ES-I3 (cell line): ENCODE data around the gene C1orf35.
A peak's percentile ranks its signal among the peaks of the same experiment; 100 is the strongest.
"Not testable (repeated sequence)": the region's sequence is repeated elsewhere in the genome, so short reads cannot be mapped to it uniquely, and the experiment has no call there.

Source experiments
- H3K36me3 ChIP-seq: 2 replicates; pipeline ENCODE4 v1.6.1; 2013; ENCODE audit warnings: mild to moderate bottlenecking, low read length, control low read depth, moderate library complexity; ENCODE audit not compliant: insufficient read depth
- H3K4me1 ChIP-seq: 2 replicates; pipeline ENCODE4 v1.6.1; 2013; ENCODE audit warnings: mild to moderate bottlenecking, control low read depth, low read length; ENCODE audit not compliant: insufficient read depth
- H3K9ac ChIP-seq: 2 replicates; pipeline ENCODE4 v1.6.1; 2013; ENCODE audit warnings: low read depth, mild to moderate bottlenecking, low read length, moderate library complexity
- H3K9me3 ChIP-seq: 2 replicates; pipeline ENCODE4 v1.6.1; 2013; ENCODE audit warnings: mild to moderate bottlenecking, low read length, moderate library complexity; ENCODE audit not compliant: control insufficient read depth, insufficient read depth

C1orf35 gene

DNA sequence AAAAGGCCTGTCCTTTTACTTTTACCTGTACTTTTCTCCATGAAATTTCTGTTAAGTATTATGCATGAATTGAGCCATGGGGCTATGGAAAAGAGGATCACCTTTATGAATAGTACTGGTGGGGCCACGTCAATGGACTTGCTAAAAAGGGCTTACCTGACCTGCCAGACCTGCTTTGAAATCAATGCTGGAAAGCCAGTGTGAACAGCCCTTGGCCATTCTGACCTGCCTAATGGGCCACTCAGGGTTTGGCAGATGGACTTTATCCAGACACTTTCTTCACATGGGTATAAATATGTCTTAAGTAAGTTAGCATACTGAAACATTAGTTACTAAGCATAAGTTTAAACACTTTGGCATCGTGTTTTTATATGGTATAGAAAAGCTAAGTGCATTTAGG, 28.6 kb upstream of the C1orf35 start:
- Histone ChIP-seq H3K36me3 (no peaks in the 10 kb centered on the region), H3K9me3 (no peaks in the 10 kb centered on the region), H3K4me1 (no peaks in the 10 kb centered on the region), H3K9ac (no peak overlapping the region)

DNA sequence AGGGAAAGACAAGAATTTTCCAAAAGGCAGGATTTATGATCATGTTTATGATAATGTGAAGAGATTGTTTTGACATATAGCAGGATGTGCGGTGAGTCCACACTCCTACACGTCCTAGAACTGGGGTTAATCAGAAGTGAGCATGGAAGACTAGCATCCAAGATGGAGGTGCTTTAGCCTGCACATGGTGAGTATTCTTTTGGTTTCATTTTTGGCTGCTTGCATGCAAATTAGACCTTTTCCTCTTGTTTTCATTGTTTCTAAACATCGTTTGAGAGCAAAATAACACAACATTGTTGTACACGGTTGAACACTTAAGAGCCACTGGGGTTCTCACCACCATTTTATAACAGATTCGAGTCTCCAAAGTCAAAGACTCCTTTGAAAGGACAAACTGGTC, 22.1 kb upstream of the C1orf35 start:
- no peak overlapping the region for H3K9ac ChIP-seq
- no peaks in the 10 kb centered on the region for H3K4me1 ChIP-seq
- no peaks in the 10 kb centered on the region for H3K36me3 ChIP-seq
- H3K9me3 ChIP-seq, result no peaks in the 10 kb centered on the region

DNA sequence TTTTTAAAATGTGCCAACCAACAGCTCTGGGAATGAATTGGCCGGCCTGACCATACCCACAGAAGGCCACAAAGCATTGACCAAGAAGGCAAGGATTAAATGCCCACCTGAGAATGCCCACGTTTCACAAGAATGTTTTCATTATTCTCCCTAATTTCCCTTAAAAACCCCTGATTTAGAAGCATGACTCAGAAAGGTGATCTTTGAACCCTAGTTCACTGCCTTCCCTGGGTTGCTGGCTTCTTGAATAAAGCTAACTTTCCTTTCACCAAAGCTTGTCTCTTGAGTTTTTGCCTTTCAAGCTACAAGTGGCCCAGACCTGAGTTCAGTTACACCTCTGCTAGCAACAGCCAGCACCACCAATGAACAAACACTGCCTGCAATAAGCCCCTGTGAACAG, 20.4 kb upstream of the C1orf35 start:
- H3K9ac ChIP-seq, result no peak overlapping the region
- no peaks in the 10 kb centered on the region for H3K36me3 ChIP-seq
- no peaks in the 10 kb centered on the region for H3K4me1 ChIP-seq
- H3K9me3 ChIP-seq, result peaks cover 7% of the 10 kb centered on the region; the same call in 1 of the 2 replicates

DNA sequence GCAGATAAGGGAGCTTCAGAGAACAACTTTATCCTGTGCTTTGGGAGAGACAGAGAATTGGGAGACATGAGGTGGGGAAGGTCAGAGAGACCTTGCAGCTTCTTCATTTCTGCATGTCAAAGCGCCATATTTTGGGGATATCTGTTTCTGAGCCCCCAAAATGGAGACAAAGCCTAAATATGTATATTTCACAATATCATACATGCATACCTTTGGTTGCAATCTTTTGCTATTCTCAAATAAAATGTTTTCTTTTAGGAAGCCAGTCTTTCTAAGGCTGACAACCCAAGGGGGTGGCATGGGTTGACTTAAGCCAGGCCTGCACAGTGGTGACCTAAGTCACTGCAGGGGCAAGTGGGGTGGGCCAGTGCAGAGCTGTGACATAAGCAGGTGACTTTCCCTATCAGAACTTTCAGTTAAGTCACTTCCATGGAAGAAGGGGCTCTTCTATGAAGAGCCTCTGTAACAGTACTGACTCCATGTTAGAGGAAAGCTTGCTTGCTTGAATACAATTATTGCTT, 19.9 kb upstream of the C1orf35 start:
- no peak overlapping the region for H3K9ac ChIP-seq
- peaks cover 12% of the 10 kb centered on the region; the same call in 1 of the 2 replicates for H3K9me3 ChIP-seq
- no peaks in the 10 kb centered on the region for H3K4me1 ChIP-seq
- H3K36me3 ChIP-seq, result no peaks in the 10 kb centered on the region

DNA sequence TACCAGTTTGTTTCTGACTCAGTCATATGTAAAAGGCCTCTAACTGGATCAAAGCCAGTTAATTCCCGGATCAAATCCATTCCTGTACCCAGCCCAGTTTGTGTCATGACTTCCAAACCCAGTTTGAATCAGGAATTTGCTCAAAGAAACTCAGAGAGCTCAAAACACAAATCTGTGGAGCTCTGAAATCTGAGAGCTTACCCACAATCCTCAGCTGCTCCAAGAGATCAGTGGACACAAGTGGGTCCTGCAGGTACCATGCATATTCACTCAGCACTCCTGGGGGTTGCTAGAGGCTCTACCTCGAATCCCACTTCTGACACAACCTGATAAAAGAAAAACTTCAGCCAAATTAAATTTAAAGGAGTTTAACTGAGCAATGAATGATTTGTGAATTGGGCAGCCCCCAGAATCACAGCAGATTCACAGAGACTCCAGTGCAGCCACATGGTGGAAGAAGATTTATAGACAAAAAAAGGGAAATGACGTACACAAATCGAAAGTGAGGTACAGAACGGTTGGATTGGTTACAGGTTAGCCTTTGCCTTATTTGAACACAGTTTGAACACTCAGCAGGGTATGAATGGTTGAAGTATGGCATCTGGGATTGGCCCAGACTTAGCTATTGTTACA, 17.8 kb upstream of the C1orf35 start:
- H3K9ac ChIP-seq, result no peak overlapping the region
- no peaks in the 10 kb centered on the region for H3K4me1 ChIP-seq
- H3K9me3 ChIP-seq, result peaks cover 18% of the 10 kb centered on the region
- no peaks in the 10 kb centered on the region for H3K36me3 ChIP-seq

DNA sequence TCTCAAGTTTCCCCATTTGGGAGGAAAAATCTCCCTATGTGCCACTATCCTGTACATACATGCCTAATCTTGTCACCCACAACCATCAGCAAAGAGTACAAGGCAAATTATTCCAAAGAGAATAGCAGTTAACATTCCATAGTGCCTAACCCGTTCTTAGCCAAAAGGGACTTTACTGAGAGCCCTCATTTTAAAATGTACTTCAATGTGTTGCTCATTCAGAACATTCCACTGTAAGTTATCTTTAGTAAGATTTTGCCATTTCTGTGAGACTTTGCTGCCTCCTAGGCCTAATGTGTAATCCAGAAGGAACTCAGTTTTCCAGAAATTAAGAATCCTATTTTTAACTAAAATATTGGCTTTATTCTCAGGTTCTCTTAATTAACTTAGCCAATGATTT, 17.2 kb upstream of the C1orf35 start:
- Histone ChIP-seq H3K9ac (no peak overlapping the region), H3K36me3 (no peaks in the 10 kb centered on the region), H3K9me3 (peaks cover 18% of the 10 kb centered on the region), H3K4me1 (no peaks in the 10 kb centered on the region)

DNA sequence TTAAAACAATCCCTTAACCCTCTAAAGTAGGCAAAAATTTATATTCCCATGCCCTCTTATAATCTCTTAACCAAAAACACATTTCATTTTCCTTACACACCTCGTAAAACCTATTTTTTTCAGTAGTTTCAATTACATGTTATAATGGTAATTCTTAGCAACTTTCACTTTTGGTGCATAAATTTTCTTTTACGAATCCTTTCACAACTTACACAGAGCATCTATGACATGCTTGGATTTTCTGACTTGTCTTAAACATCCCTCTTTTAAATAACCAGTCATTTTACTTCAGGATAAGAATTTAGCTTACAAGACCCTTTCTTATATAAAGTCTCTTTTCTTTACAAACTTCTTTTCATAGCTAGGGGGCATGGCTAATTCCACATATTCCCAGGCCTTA, 14.9 kb upstream of the C1orf35 start:
- Histone ChIP-seq H3K9ac (no peak overlapping the region), H3K36me3 (no peaks in the 10 kb centered on the region; the same call in 1 of the 2 replicates), H3K9me3 (peaks cover 18% of the 10 kb centered on the region), H3K4me1 (no peaks in the 10 kb centered on the region)

DNA sequence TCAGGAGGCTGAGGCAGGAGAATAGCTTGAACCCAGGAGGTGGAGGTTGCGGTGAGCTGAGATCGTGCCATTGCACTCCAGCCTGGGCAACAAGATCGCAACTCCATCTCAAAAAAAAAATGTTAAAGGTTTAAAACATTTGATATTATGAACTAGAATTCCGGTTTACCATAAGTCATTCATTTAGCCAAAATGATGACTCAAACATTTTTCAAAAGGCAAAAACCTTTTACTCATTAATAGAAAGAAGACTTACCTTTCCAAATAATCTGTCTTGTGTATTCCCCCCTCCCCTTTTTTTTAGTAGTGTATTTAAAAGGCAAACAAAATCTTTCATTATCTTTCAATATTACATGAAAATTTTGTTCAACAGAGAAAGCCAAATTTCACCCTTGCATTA, 14.2 kb upstream of the C1orf35 start:
- H3K4me1 ChIP-seq, result no peaks in the 10 kb centered on the region
- H3K9ac ChIP-seq, result no peak overlapping the region
- peaks cover 18% of the 10 kb centered on the region for H3K9me3 ChIP-seq
- no peaks in the 10 kb centered on the region; the same call in 1 of the 2 replicates for H3K36me3 ChIP-seq

DNA sequence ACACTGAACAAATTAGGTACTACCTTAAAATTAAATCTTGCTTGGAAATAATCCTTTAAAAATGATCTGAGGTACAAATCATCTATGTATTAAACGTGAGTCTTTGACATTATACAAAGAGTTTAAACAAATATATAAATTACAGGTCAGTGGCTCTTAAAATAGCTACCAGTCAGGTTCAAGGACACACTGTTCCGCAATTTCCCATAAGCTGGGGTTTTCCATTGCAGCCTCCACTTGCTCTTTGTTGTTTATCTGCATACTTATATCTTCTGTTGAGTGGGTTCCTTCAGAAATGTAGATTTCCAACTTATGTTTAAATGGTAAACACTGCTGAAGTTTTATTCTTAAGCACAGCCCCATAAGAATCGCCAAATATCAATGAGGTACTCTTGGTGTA, 11.7 kb upstream of the C1orf35 start:
- H3K9ac ChIP-seq, result no peak overlapping the region
- no peaks in the 10 kb centered on the region for H3K4me1 ChIP-seq
- no peaks in the 10 kb centered on the region; the same call in 1 of the 2 replicates for H3K36me3 ChIP-seq
- H3K9me3 ChIP-seq, result peaks cover 18% of the 10 kb centered on the region

DNA sequence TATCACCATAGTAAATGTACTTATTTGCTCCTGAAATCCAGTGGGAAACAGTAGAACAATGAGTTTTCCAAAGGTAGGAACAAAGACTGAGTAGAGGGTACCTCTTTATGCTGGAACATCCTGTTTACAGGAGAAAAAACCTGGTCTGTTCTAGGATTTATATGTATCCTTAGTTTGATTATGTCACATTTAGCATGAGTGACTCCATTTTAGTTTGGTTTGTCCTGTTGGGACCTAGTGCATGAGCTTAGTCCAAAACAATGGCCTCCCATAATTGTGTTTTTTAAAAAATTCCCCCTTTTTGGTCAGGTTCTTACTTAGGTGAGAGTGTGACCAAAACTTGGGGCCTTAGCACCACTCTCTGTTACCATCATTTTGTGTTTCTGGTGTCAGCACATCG, 9.5 kb upstream of the C1orf35 start:
- Histone ChIP-seq H3K9ac (no peak overlapping the region), H3K36me3 (no peaks in the 10 kb centered on the region; the same call in 1 of the 2 replicates), H3K9me3 (peaks cover 7% of the 10 kb centered on the region; the same call in 1 of the 2 replicates), H3K4me1 (no peaks in the 10 kb centered on the region)

DNA sequence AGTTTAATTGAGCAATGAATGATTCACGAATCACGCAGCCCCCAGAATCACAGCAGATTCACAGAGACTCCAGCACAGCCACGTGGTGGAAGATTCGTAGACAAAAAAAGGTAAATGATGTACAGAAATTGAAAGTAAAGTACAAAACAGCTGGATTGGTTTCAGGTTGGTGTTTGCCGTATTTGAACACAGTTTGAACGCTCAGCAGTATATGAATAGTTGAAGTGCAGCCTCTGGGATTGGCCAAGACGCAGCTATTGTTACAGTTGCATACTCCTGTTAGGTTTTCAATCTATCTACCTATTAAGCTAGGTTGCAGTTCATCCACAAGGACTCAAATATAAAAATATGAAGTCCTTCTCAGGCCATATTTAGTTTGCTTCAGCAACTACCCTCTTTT, 9.0 kb upstream of the C1orf35 start:
- no peaks in the 10 kb centered on the region for H3K4me1 ChIP-seq
- peaks cover 4% of the 10 kb centered on the region; the same call in 1 of the 2 replicates for H3K9me3 ChIP-seq
- H3K9ac ChIP-seq, result no peak overlapping the region
- H3K36me3 ChIP-seq, result no peaks in the 10 kb centered on the region; the same call in 1 of the 2 replicates

DNA sequence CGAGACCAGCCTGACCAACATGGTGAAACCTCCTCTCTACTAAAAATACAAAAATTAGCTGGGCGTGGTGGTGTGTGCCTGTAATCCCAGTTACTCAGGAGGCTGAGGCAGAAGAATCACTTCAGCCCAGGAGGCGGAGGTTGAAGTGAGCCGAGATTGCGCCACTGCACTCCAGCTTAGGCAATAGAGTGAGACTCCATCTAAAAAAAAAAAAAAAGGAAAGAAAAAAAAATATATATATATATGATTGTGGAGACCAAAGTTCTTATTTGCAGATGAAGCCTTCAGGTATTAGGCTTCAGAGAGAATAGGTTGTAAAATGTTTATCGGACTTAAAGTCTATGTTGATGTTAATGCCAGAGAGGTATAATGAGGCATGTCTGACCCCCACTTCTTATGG, 8.2 kb upstream of the C1orf35 start:
- H3K4me1 ChIP-seq, H3K36me3 ChIP-seq, H3K9ac ChIP-seq, H3K9me3 ChIP-seq: not testable (repeated sequence)

DNA sequence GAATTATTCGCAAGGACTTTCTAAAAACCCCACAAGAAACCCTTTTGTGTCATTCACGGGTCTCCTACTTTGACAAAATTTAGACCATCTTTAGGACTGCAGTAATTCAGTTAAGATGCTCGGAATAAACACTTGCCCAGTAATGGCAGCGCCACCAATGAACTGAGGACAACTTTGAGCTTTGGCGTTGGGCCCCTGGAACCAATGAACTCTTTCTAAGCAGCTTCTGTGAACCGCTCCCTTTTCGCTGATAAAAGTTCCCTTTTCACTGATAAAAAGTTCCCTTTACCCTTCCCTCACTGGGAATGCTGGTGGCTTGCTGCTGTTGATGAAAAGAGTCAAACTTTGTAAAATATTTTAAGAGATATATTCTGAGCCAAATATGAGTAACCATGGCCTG, 7.4 kb upstream of the C1orf35 start:
- Histone ChIP-seq H3K4me1 (no peaks in the 10 kb centered on the region), H3K36me3 (peaks cover 5% of the 10 kb centered on the region), H3K9me3 (no peaks in the 10 kb centered on the region), H3K9ac (no peak overlapping the region)

DNA sequence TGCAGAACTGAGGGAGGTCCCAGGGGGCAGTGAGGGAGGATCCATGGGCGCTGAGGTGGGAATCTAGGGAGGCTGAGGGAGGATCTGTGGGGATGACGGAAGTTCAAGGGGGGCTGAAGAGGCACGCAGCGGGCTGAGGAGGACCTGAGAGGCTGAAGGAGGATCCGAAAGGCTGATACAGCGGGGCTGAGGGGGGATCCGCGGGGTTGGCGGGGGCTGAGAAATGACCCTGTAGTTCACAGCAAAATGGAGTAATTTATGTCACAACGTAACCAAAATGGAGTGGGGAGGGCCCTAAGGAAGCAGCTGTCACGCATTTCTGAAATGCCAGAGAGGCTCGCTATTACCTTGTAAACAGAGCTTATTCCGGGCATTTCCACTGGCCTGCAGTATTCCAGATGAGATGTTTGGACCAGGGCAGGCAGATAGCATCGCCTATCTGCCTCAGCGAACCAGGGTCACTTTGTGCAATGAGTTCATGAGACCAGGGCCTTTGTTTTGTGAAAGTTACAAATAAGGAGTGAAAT, 6.9 kb upstream of the C1orf35 start:
- Histone ChIP-seq H3K9ac (peak overlapping the region; percentile 82), H3K9me3 (no peaks in the 10 kb centered on the region), H3K4me1 (no peaks in the 10 kb centered on the region), H3K36me3 (peaks cover 5% of the 10 kb centered on the region)
